ENCODE data around the gene AKR1C3.
"Not testable (repeated sequence)": the region's sequence is repeated elsewhere in the genome, so short reads cannot be mapped to it uniquely, and the experiment has no call there.

AKR1C3 gene

DNA sequence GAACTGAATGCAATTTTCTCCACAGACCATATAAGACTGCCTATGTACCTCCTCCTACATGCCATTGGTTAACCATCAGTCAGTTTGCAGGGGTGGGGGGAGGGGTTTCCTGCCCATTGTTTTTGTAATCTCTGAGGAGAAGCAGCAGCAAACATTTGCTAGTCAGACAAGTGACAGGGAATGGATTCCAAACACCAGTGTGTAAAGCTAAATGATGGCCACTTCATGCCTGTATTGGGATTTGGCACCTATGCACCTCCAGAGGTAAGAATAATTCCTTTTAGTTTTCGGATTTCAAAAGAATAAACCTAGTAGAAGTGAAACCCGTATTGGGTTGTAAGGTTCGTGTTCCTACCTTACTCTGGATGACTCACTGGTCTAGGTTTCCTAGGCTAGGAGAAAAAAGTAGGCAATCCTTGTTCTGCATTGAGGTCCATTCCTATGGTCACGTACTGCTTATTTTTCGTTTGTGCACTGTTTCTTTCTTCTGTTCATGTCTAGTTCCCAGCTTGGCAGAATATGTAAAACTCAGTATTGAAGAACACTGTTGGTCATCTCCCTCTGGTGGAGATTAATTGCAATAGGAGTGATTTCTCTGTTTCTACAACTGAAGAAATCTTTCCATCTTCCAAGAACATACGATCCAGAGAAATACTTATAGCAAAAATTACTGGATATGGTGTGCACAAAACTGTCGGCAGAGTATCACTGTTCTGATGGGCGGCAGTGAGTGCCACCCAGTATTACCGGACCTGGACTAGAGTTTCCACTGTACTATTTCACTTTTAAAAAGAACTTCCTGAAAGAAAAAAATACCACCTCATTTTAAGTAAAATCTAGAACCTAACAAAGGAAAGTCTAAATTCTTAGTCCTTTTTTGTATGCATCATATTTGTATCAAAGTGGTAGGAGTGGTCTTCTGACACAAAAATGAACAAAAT, at the start of gene AKR1C3:
TSS of gene AKR1C3 (plus strand) at position 150 of the 941 bp plus-strand sequence. CDS start at position 181, 31 bp downstream.
- DNase-seq (ENCODE audit: insufficient read length, low spot score): peak; percentile 5
- FAIRE-seq: no peak

DNA sequence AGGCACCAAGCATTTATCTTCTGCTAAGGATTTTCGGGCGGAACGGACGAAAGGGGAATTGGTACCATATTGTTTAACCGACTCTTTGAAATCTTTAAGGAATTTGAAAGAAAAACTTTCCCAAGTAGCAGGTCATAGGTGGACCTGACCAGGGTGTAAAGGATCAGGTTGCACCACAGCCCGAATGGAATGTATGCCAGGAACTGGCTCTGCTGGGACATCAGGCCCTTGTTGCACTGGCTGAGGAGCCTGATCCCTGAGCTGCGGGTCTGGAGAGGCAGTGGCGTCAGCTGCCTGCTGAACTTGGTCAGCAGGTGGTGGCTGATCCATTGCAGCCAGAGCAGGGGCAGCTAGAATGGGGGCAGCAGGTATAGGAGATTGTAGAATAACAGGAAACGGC, 49.1 kb upstream of the AKR1C3 start:
- DNase-seq (ENCODE audit: insufficient read length, low spot score) (no peak), FAIRE-seq (no peak)

DNA sequence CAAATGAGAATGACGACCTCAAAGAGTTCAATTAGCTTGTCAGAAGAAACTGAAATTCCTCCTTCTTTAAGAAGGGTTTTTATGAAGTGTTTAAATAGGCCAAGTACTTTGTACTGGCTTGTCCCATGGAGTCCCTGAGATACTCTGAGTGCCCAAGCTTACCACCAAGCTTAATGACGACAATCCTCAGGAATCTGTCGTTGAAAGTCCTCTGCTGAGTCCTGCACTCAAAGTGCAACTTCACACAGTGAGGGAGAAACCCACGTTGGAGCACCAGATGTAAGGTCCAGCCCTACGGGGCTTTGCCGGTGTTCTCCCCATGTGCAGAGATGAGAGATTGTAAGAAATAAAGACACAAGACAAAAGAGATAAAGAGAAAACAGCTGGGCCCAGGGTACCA, 47.8 kb upstream of the AKR1C3 start:
- no peak for FAIRE-seq
- DNase-seq (ENCODE audit: insufficient read length, low spot score): no peak

DNA sequence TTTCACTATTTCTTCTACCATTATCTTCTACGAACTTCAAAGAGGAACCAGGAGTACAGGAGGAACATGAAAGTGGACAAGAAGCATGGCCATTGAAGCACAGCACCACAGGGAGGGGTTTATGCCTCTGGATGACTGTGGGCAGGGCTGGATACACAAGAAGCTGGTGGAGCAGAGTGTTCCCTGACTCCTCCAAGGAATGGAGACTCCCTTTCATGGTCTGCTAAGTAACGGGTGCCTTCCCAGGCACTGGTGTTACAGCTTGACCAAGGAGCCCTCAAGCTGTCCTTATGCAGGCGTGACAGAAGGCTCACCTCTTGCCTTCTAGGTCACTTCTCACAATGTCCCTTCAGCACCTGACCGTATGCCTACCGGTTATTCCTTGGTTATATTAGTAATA, 47.2 kb upstream of the AKR1C3 start:
- not testable (repeated sequence) for FAIRE-seq

DNA sequence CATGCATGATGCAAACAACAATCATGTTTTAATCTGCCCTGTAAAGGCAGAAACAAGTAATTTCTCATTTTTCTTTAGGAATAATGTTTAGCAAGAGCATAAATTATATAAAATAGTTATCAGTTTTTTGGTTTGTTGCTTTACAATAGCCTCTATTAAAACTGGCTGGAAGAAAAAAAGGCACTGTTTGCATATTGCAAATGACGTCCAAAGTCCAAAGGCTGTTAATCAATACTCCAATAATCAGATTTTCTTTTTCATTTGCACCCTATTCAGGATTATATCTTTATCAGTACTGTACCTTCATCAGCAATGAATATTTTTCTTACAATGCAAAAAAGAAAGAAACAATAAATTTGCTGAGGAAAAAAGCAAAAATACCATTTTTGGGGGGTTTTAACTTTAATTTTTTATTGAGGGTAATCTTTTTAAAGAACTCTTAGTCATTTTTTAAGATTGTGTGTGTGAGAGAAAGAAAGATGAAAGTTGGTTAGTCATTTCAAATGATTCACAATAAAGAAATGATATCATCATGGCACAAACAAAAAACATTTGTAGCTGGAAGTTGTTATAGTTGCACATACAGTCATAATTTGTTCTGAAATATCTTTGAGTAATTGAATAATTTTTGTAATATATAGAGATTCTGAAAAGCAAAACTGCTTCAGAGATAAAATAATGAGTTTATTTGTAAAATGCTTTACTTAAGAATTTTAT, 46.1 kb upstream of the AKR1C3 start:
- FAIRE-seq: no peak

More for the DNA sequence above, 47.2 kb upstream of the AKR1C3 start:
- not testable (repeated sequence) for DNase-seq (ENCODE audit: insufficient read length, low spot score)

DNA sequence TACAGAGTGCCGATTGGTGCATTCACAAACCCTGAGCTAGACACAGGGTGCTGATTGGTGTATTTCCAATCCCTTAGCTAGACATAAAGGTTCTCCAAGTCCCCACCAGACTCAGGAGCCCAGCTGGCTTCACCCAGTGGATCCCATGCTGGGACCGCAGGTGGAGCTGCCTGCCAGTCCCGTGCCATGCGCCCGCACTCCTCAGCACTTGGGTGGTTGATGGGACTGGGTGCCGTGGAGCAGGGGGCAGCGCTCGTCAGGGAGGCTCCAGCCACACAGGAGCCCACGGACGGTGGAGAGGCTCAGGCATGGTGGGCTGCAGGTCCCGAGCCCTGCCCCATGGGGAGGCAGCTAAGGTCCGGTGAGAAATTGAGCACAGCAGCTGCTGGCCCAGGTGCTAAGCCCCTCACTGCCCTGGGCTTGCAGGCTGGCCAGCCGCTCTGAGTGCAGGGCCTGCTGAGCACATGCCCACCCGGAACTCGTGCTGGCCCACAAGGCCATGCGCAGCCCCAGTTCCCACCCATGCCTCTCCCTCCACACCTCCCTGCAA, 41.2 kb upstream of the AKR1C3 start:
- FAIRE-seq; DNase-seq (ENCODE audit: insufficient read length, low spot score): not testable (repeated sequence)

More for the DNA sequence above, 46.1 kb upstream of the AKR1C3 start:
- no peak for DNase-seq (ENCODE audit: insufficient read length, low spot score)

DNA sequence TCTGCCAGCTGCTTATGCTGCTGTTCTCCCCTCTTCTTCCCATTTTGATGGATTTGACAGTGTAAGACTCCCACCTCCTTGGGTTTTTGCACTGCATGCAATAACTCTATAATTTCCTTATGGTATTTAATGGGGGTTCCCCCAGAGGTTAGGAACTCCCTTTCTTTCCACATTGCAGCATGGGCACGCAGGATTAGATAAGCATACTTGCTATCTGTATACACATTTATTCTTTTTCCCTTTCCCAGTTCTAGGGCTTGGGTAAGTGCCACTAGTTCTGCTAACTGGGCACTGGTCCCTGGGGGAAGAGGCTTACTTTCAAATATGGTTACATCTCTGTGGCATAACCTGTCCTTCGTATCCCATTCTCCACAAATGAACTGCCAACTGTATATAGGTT, 39.4 kb upstream of the AKR1C3 start:
- DNase-seq (ENCODE audit: insufficient read length, low spot score); FAIRE-seq: not testable (repeated sequence)

DNA sequence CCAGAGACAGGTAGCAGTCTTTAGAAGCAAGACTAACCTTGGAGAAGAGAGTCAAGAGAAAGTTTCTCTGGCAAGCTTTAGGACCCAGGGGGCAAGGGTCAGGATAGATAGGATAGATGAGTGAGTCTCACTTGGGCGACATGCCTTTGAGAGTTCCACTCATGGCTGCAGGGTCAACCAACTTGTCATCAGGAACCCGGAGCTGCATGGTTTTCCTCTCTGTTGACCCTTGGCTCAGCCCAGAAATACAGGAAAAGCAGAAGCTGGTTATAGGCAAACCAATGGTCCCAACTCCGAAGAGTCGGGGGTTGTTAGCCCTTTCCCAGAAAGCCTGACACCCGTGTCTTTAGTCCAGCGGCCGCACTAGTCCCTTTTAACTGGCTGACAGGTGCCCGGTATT, 34.9 kb upstream of the AKR1C3 start:
- not testable (repeated sequence) for DNase-seq (ENCODE audit: insufficient read length, low spot score); FAIRE-seq

DNA sequence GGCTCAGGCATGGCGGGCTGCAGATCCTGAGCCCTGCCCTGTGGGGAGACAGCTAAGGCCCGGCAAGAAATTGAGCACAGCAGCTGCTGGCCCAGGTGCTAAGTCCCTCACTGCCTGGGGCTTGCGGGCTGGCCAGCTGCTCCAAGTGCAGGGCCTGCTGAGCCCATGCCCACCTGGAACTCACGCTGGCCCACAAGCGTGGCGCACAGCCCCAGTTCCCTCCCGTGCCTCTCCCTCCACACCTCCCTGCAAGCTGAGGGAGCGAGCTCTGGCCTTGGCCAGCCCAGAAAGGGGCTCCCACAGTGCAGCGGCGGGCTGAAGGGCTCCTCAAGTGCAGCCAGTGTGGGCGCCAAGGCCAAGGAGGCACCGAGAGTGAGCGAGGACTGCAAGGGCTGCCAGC, 33.4 kb upstream of the AKR1C3 start:
- FAIRE-seq; DNase-seq (ENCODE audit: insufficient read length, low spot score): not testable (repeated sequence)

DNA sequence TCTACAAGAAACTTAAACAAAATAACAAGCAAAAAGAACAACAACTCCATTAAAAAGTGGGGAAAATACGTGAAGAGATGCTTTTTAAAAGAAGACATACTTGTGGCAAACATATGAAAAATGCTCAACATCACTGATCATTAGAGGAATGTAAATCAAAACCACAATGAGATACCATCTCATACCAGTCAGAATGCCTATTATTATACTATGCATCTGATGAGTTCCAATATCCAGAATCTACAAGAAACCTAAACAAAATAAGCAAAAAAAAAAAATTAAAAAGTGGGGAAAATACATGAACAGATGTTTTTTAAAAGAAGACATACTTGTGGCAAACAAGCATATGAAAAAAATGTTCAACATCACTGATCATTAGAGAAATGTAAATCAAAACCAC, 29.6 kb upstream of the AKR1C3 start:
- FAIRE-seq: no peak
- no peak for DNase-seq (ENCODE audit: insufficient read length, low spot score)

DNA sequence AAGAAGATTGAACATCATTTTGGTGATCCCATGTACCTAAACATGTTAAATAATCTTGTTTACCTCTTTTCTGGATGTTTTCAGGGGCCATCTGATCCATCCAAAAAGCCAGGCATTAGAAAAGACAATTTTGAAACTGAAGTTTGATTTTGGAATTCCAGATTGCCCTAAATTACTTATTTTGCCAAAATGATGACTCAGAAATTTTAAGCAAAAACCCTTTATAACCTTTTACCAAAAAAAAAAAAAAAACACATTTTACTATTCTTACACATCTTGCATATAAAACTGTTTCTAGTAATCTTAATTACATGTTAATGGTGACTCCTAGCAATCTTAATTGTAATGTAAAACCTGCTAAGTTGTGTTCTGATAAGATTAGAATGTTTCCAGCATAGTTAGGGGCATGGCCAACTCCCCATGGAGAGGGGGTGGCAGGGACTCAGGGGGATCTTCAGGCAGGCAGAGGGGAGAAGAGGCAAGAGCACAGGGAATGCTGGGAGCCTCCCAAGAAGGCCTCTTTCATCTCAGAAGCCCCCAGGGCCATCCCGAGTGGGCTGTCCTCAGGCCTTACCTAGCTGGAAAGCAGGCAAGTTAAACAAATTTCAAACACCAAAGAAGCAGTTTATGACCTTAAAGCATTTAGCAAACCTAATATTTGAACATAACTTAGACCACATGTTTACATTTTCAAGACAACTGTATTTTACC, 25.8 kb upstream of the AKR1C3 start:
- DNase-seq (ENCODE audit: insufficient read length, low spot score): no peak
- FAIRE-seq: no peak

DNA sequence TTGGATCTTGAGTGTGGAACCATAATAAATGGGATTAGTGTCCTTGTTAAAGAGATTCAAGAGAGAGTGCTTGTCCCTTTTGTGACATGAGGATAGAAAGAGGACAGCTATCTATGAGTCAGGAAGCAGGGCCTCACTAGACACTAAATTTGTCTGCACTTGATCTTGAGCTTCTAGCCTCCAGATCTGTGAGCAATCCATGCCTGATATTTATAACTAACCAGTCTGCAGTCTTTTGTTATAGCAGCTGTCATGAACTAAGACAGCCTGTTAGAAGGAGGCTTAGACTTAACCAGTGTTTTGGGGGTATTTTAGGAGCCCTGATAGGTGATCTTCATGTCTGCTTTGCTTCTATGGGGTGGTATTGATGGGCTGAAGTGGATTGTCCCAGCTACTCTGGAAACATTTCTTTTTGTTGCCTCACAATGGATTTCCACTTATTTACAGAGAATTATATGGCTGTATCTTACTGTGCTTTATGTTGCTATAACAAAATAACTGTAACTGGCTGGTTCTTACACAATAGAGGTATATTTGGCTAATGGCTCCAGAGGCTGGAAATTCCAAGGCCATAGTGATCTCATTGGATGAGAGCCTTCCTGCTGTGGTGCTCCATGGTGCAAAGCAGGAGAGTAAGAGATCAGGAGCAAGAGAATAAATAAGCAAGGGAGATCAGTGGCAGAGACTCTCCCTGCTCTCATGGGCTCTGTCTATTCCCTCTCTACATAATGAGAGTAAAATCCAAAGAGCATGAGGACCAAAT, 23.4 kb upstream of the AKR1C3 start:
- DNase-seq (ENCODE audit: insufficient read length, low spot score) (no peak), FAIRE-seq (no peak)

DNA sequence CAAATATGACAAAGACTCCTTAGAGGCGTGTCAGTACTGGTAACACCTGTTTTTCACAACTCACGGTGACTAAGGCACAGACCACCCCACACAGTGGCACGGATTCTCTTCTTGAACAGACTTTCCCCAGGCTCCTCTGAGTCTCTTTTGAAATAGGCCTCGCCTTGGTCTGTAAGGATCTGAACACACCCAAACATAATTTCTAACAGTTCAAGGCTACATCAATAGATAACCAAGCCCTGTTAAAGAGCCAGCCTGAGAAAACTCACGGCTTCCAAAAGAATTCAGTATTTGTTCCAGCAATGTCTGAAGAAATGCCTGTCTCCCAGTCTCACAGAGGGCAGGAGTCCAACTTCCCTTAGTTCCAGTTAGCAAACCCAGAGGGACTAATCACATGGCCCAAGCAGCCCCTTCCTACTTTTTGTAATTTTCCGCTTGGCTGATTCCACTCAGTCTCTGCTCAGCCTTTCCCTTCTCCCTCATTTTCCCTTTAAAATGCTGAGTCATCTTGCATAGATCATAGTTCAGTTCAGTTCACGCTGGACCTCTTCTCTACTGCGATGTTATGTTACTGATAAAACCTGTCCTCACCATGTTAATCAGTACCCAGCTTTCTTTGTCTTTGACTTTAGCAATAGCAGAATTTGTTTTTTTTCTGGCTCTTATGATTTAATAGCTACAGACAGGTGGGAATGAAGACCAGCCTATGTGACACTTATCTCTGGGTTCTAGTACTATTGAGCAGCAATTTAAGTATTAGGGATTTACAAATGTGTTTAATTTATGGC, 22.6 kb upstream of the AKR1C3 start:
- FAIRE-seq (no peak), DNase-seq (ENCODE audit: insufficient read length, low spot score) (peak; percentile 3)

DNA sequence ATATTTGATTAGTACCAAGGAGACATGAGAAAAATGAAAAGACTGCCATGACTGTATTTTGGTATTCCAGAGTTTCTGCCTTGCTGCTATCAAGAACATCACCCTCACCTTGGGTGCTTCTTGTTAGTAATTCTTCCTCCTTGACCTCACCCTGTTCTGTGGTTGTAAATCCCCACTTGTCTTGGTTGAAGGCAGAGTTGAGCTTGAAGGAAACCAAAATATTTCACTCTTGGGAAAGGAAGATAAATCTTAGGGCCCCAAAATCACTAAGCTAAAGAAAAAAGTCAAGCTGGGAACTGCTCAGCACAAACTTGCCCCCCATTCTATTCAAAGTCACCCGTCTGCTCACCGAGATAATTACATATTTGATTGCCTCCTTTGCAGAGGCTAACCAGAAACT, 20.6 kb upstream of the AKR1C3 start:
- FAIRE-seq (no peak), DNase-seq (ENCODE audit: insufficient read length, low spot score) (no peak)

DNA sequence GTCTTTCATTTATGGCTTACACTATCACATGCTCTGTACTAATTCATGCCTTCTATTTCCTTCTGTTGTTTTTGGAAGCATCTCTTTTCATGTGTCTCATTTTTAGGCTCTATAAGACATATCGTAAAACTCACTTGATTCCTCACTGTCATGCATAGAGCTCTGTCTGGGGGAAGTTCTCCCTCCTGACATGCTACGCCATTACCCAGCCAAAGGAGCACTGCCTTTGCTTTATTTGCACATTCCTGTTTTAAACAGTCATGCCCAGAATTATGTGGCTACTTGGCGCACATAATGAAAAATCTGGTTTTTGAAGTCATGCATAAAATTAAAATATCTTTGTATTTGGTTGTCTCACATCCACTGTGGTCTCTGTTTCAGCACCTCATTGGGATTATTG, 17.6 kb upstream of the AKR1C3 start:
- DNase-seq (ENCODE audit: insufficient read length, low spot score): no peak
- no peak for FAIRE-seq

DNA sequence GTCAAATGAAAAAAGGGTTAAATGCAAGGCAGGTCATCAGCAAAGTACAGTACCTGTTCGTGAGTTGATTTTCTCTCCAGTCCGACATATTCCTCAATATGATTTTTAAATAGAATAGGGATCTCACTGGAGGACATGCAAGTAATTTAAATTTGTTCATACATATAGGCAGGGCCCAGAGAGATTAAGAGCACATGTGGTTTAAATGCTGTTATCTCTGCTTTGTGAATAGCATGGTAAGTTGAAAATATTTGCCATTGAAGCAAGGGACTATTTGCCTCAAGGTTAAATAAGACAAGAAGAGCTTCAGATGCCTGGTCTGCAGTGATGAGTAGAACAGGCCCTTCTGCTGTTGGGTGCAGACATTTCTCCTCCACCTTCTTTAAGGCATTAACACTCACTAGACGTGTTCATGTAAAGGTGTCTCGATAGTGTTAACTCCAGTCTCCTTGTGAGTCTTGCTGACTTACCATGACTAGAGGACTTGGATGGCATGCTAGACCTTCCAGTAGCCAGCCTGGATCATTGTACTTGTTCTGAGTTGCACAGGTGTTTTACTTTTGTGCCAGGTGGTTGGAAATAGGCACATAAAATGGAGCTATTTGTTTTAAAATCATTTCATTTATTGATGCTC, 15.6 kb upstream of the AKR1C3 start:
- FAIRE-seq: no peak
- DNase-seq (ENCODE audit: insufficient read length, low spot score): no peak

DNA sequence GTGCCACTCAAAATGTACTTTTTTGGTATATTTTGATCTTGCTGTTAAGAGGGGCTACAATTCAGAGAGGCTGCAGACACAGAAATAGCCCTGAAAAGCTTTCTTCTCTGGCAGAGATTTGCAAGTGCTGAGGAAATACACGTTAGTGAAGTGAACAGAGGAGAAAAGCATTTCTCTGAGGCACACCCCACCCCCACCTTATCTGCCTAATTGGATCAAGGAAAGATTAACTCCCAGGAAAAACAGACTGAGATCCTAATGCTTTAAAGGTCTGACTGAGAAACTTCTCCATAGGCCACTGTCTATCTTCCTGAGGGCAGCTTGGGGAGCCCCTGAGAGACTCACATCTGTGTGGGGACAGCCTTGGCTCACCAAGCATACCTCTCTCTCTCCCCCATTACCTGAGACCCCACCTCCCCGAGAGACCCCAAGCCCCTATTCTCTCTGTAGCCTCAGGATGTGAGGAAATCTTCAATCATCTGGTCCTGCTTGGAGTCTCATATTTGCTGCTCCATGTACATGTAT, 14.8 kb upstream of the AKR1C3 start:
- FAIRE-seq (no peak), DNase-seq (ENCODE audit: insufficient read length, low spot score) (no peak)

DNA sequence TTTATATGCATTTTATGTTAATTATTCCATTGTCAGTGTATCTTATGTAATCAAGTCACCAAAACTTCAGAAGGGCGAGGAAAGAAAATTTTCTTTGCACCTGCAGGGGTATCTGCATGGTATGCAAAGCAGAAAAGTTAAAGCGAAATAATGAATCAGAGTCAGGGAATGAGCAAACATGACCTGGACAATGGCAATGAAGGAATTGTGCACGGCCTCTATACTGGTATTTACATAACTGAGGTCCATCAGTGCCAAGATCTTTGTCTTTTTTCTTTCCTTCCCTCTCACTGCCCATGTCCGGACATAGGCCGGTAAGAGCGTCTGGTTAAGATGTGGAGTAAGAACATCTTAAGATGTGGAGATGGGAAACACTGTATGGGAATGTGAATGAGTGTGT, 14.4 kb upstream of the AKR1C3 start:
- FAIRE-seq: no peak
- DNase-seq (ENCODE audit: insufficient read length, low spot score): no peak

DNA sequence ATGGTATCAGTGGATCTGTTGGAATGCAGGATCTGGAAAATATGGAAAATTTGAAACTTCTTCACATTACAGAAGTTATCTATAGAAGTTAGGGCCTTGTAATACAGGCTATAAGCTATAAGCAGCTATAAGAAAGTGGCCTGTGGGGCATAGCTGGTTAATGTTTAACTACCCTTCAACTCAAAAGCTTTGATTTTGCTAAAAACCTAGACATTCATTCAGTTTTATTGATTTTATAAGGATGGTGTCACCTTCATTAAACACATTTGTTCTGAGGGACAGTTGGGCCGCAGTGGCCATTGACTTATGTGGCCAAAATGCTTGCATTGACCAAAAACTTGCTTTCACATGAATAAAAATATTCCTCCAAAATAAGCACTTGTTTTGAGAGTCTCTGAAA, 13.1 kb upstream of the AKR1C3 start:
- FAIRE-seq (no peak), DNase-seq (ENCODE audit: insufficient read length, low spot score) (no peak)

Data from HTR-8/SVneo (cell line).